Ammon's horn (tissue), 1 donor: ENCODE data around the gene RANBP10.

Experiments used
- DNase-seq: peaks from one replicate; pipeline ENCODE4 v3.0.0-alpha.2; 2016; ENCODE audit warnings: low spot score

The RANBP10 gene

GRCh38 chr16:67825906-67826305, 19.5 kb upstream of the RANBP10 start:
- DNase-seq: no peak

GRCh38 chr16:67825119-67825518, 18.8 kb upstream of the RANBP10 start:
- no peak for DNase-seq

GRCh38 chr16:67822511-67822910, 16.2 kb upstream of the RANBP10 start:
- no peak for DNase-seq

GRCh38 chr16:67820608-67821259, 14.4 kb upstream of the RANBP10 start:
- no peak for DNase-seq

- no peak for DNase-seq
Measured at GRCh38 chr16:67814567-67814966, 8.2 kb upstream of the RANBP10 start.

GRCh38 chr16:67811899-67812298, 5.5 kb upstream of the RANBP10 start:
- no peak for DNase-seq

- no peak for DNase-seq
Measured at GRCh38 chr16:67807148-67807682, 855 bp upstream of the RANBP10 start.

- no peak for DNase-seq
Measured at GRCh38 chr16:67805718-67806427, 487 bp downstream of the RANBP10 start.

GRCh38 chr16:67804853-67805542, 1.4 kb downstream of the RANBP10 start:
- no peak for DNase-seq

- no peak for DNase-seq
Measured at GRCh38 chr16:67803894-67804293, 2.5 kb downstream of the RANBP10 start.

GRCh38 chr16:67801883-67802282, 4.5 kb downstream of the RANBP10 start:
- no peak for DNase-seq

GRCh38 chr16:67801241-67801640, 5.1 kb downstream of the RANBP10 start:
- no peak for DNase-seq

- DNase-seq: no peak
Measured at GRCh38 chr16:67800338-67800926, 5.9 kb downstream of the RANBP10 start.

- DNase-seq: no peak
Measured at GRCh38 chr16:67796099-67796718, 10.2 kb downstream of the RANBP10 start.

- DNase-seq: no peak
Measured at GRCh38 chr16:67790071-67790470, 16.3 kb downstream of the RANBP10 start.

GRCh38 chr16:67786491-67786890, 19.9 kb downstream of the RANBP10 start:
- no peak for DNase-seq

GRCh38 chr16:67783353-67783725, 23.0 kb downstream of the RANBP10 start:
- DNase-seq: no peak

GRCh38 chr16:67782567-67783352, 23.6 kb downstream of the RANBP10 start:
- DNase-seq: no peak

- DNase-seq: no peak
Measured at GRCh38 chr16:67781565-67781921, 24.8 kb downstream of the RANBP10 start.

GRCh38 chr16:67780847-67781564, 25.4 kb downstream of the RANBP10 start:
- no peak for DNase-seq
